Measurements from ENCODE around the gene RCCD1.

RCCD1 gene

GRCh38 chr15:90941038-90941437 is 13.6 kb upstream of the RCCD1 start:
- DNase-seq = no peak
- Histone ChIP-seq H3K36me3 (ENCODE audit: control insufficient read depth in 1 of 2, insufficient read depth in 2 of 2, low read depth in 1 of 2, low read length in 2 of 2) (peaks cover 70 to 83% of the 10 kb centered on the region in 2 experiments), H2AFZ (ENCODE audit: low read depth, low read length) (no peak overlapping the region)

GRCh38 chr15:90942354-90943120 is 12.1 kb upstream of the RCCD1 start:
- Histone ChIP-seq H3K27me3 (ENCODE audit: control insufficient read depth in 1 of 2, insufficient read depth in 1 of 2, low read length in 2 of 2) (no peaks in the 10 kb centered on the region), H4K91ac (ENCODE audit: low read length) (no peak overlapping the region), H2BK15ac (ENCODE audit: low read depth, poor library complexity, severe bottlenecking) (no peak overlapping the region), H3K4me1 (ENCODE audit: control insufficient read depth, insufficient read depth, low read depth, low read length) (peaks cover 10% of the 10 kb centered on the region), H2AK5ac (ENCODE audit: low read length, severe bottlenecking) (no peak overlapping the region), H3K9ac (ENCODE audit: low read length) (no peak overlapping the region), H3K4me3 (ENCODE audit: insufficient read depth in 1 of 2, low read depth in 1 of 2, low read length in 2 of 2) (no peak overlapping the region), H2BK12ac (ENCODE audit: low read length in 2 of 2) (no peak overlapping the region), H3K23ac (ENCODE audit: low read length in 2 of 2) (no peak overlapping the region), H3K4me2 (ENCODE audit: low read length, poor library complexity, severe bottlenecking) (no peak overlapping the region), H3K9me3 (ENCODE audit: control insufficient read depth, low read length) (no peaks in the 10 kb centered on the region), H3K36me3 (ENCODE audit: control insufficient read depth in 1 of 2, insufficient read depth in 2 of 2, low read depth in 1 of 2, low read length in 2 of 2) (peaks cover 81 to 86% of the 10 kb centered on the region in 2 experiments), H2AFZ (ENCODE audit: low read depth, low read length) (no peak overlapping the region), H3K18ac (ENCODE audit: low read depth in 1 of 2, low read length in 2 of 2) (no peak overlapping the region), H2BK120ac (ENCODE audit: low read depth, low read length) (no peak overlapping the region), H2BK5ac (ENCODE audit: low read depth, low read length, poor library complexity, severe bottlenecking) (no peak overlapping the region), H3K79me1 (replicated peaks; ENCODE audit: low read length, poor library complexity, severe bottlenecking) (peaks cover 39% of the 10 kb centered on the region), H3K14ac (ENCODE audit: low read length in 2 of 2) (no peak overlapping the region), H3K4ac (ENCODE audit: low read depth in 1 of 2, low read length in 2 of 2) (no peak overlapping the region), H3K27ac (ENCODE audit: low read length, poor library complexity, severe bottlenecking) (no peak overlapping the region), H4K8ac (ENCODE audit: low read length) (no peak overlapping the region)
- WGBS = 92% methylated on average over 12 of the region's 12 CpGs
- DNase-seq = no peak

More at GRCh38 chr15:90941038-90941437, 13.6 kb upstream of the RCCD1 start:
- 98% methylated on average over 4 of the region's 4 CpGs for WGBS
- no peak overlapping the region for H3K14ac ChIP-seq (ENCODE audit: low read length in 2 of 2)
- no peak overlapping the region for H2BK15ac ChIP-seq (ENCODE audit: low read depth, poor library complexity, severe bottlenecking)
- H3K4ac ChIP-seq (ENCODE audit: low read depth in 1 of 2, low read length in 2 of 2) = no peak overlapping the region
- H3K79me1 ChIP-seq (replicated peaks; ENCODE audit: low read length, poor library complexity, severe bottlenecking) = peaks cover 45% of the 10 kb centered on the region
- H3K27ac ChIP-seq (ENCODE audit: low read length, poor library complexity, severe bottlenecking) = no peak overlapping the region
- peak overlapping the region in 1 of 2 experiments; percentile 6 for H2BK12ac ChIP-seq (ENCODE audit: low read length in 2 of 2)
- H4K8ac ChIP-seq (ENCODE audit: low read length) = no peak overlapping the region
- no peaks in the 10 kb centered on the region for H3K9me3 ChIP-seq (ENCODE audit: control insufficient read depth, low read length)
- no peaks in the 10 kb centered on the region for H3K27me3 ChIP-seq (ENCODE audit: control insufficient read depth in 1 of 2, insufficient read depth in 1 of 2, low read length in 2 of 2)
- no peak overlapping the region for H2AK5ac ChIP-seq (ENCODE audit: low read length, severe bottlenecking)
- no peak overlapping the region for H4K91ac ChIP-seq (ENCODE audit: low read length)
- no peak overlapping the region for H2BK5ac ChIP-seq (ENCODE audit: low read depth, low read length, poor library complexity, severe bottlenecking)
- no peak overlapping the region for H3K23ac ChIP-seq (ENCODE audit: low read length in 2 of 2)
- H2BK120ac ChIP-seq (ENCODE audit: low read depth, low read length) = no peak overlapping the region
- no peak overlapping the region for H3K9ac ChIP-seq (ENCODE audit: low read length)
- peaks cover 10% of the 10 kb centered on the region for H3K4me1 ChIP-seq (ENCODE audit: control insufficient read depth, insufficient read depth, low read depth, low read length)
- no peak overlapping the region for H3K4me3 ChIP-seq (ENCODE audit: insufficient read depth in 1 of 2, low read depth in 1 of 2, low read length in 2 of 2)
- no peak overlapping the region for H3K18ac ChIP-seq (ENCODE audit: low read depth in 1 of 2, low read length in 2 of 2)
- no peak overlapping the region for H3K4me2 ChIP-seq (ENCODE audit: low read length, poor library complexity, severe bottlenecking)

- H3K9me3 ChIP-seq (ENCODE audit: control insufficient read depth, low read length) = no peaks in the 10 kb centered on the region
- no peak overlapping the region for H2BK5ac ChIP-seq (ENCODE audit: low read depth, low read length, poor library complexity, severe bottlenecking)
- H3K36me3 ChIP-seq (ENCODE audit: control insufficient read depth in 1 of 2, insufficient read depth in 2 of 2, low read depth in 1 of 2, low read length in 2 of 2) = peaks cover 86 to 87% of the 10 kb centered on the region in 2 experiments
- H2AFZ ChIP-seq (ENCODE audit: low read depth, low read length) = no peak overlapping the region
- H3K23ac ChIP-seq (ENCODE audit: low read length in 2 of 2) = no peak overlapping the region
- H3K4me3 ChIP-seq (ENCODE audit: insufficient read depth in 1 of 2, low read depth in 1 of 2, low read length in 2 of 2) = no peak overlapping the region
- H4K91ac ChIP-seq (ENCODE audit: low read length) = no peak overlapping the region
- H2BK120ac ChIP-seq (ENCODE audit: low read depth, low read length) = no peak overlapping the region
- no peak for DNase-seq
- H3K14ac ChIP-seq (ENCODE audit: low read length in 2 of 2) = no peak overlapping the region
- peaks cover 27% of the 10 kb centered on the region for H3K4me1 ChIP-seq (ENCODE audit: control insufficient read depth, insufficient read depth, low read depth, low read length)
- no peak overlapping the region for H4K8ac ChIP-seq (ENCODE audit: low read length)
- H3K79me1 ChIP-seq (replicated peaks; ENCODE audit: low read length, poor library complexity, severe bottlenecking) = peaks cover 28% of the 10 kb centered on the region
- no peak overlapping the region for H3K18ac ChIP-seq (ENCODE audit: low read depth in 1 of 2, low read length in 2 of 2)
- H3K4ac ChIP-seq (ENCODE audit: low read depth in 1 of 2, low read length in 2 of 2) = no peak overlapping the region
- H3K27me3 ChIP-seq (ENCODE audit: control insufficient read depth in 1 of 2, insufficient read depth in 1 of 2, low read length in 2 of 2) = no peaks in the 10 kb centered on the region
- H2BK15ac ChIP-seq (ENCODE audit: low read depth, poor library complexity, severe bottlenecking) = no peak overlapping the region
- no peak overlapping the region for H2AK5ac ChIP-seq (ENCODE audit: low read length, severe bottlenecking)
- no peak overlapping the region for H3K4me2 ChIP-seq (ENCODE audit: low read length, poor library complexity, severe bottlenecking)
- no peak overlapping the region for H3K9ac ChIP-seq (ENCODE audit: low read length)
- WGBS = over 99% methylated on average over 7 of the region's 7 CpGs
- no peak overlapping the region for H2BK12ac ChIP-seq (ENCODE audit: low read length in 2 of 2)
- H3K27ac ChIP-seq (ENCODE audit: low read length, poor library complexity, severe bottlenecking) = no peak overlapping the region
Observed at GRCh38 chr15:90945091-90945490, 9.6 kb upstream of the RCCD1 start.

GRCh38 chr15:90946538-90946937 is 8.1 kb upstream of the RCCD1 start:
- no peak for DNase-seq
- peaks cover 24% of the 10 kb centered on the region for H3K4me1 ChIP-seq (ENCODE audit: control insufficient read depth, insufficient read depth, low read depth, low read length)
- H3K4me2 ChIP-seq (ENCODE audit: low read length, poor library complexity, severe bottlenecking) = no peak overlapping the region
- no peak overlapping the region for H2BK12ac ChIP-seq (ENCODE audit: low read length in 2 of 2)
- H4K8ac ChIP-seq (ENCODE audit: low read length) = no peak overlapping the region
- H3K79me1 ChIP-seq (replicated peaks; ENCODE audit: low read length, poor library complexity, severe bottlenecking) = peaks cover 24% of the 10 kb centered on the region
- H3K4me3 ChIP-seq (ENCODE audit: insufficient read depth in 1 of 2, low read depth in 1 of 2, low read length in 2 of 2) = no peak overlapping the region
- no peak overlapping the region for H3K18ac ChIP-seq (ENCODE audit: low read depth in 1 of 2, low read length in 2 of 2)
- no peak overlapping the region for H3K23ac ChIP-seq (ENCODE audit: low read length in 2 of 2)
- H2BK5ac ChIP-seq (ENCODE audit: low read depth, low read length, poor library complexity, severe bottlenecking) = no peak overlapping the region
- 98% methylated on average over 16 of the region's 16 CpGs for WGBS
- H2BK120ac ChIP-seq (ENCODE audit: low read depth, low read length) = no peak overlapping the region
- no peak overlapping the region for H4K91ac ChIP-seq (ENCODE audit: low read length)
- H2AK5ac ChIP-seq (ENCODE audit: low read length, severe bottlenecking) = no peak overlapping the region
- no peak overlapping the region for H3K4ac ChIP-seq (ENCODE audit: low read depth in 1 of 2, low read length in 2 of 2)
- H3K9me3 ChIP-seq (ENCODE audit: control insufficient read depth, low read length) = no peaks in the 10 kb centered on the region
- H3K27ac ChIP-seq (ENCODE audit: low read length, poor library complexity, severe bottlenecking) = no peak overlapping the region
- H3K27me3 ChIP-seq (ENCODE audit: control insufficient read depth in 1 of 2, insufficient read depth in 1 of 2, low read length in 2 of 2) = no peaks in the 10 kb centered on the region
- H3K9ac ChIP-seq (ENCODE audit: low read length) = no peak overlapping the region
- no peak overlapping the region for H3K14ac ChIP-seq (ENCODE audit: low read length in 2 of 2)
- no peak overlapping the region for H2BK15ac ChIP-seq (ENCODE audit: low read depth, poor library complexity, severe bottlenecking)
- peaks cover 84 to 87% of the 10 kb centered on the region in 2 experiments for H3K36me3 ChIP-seq (ENCODE audit: control insufficient read depth in 1 of 2, insufficient read depth in 2 of 2, low read depth in 1 of 2, low read length in 2 of 2)
- H2AFZ ChIP-seq (ENCODE audit: low read depth, low read length) = no peak overlapping the region

All from mesenchymal stem cell (in vitro differentiated cells and primary cell).